ENCODE measurements around the gene PHACTR2.

- TF ChIP-seq, protein P1, sequence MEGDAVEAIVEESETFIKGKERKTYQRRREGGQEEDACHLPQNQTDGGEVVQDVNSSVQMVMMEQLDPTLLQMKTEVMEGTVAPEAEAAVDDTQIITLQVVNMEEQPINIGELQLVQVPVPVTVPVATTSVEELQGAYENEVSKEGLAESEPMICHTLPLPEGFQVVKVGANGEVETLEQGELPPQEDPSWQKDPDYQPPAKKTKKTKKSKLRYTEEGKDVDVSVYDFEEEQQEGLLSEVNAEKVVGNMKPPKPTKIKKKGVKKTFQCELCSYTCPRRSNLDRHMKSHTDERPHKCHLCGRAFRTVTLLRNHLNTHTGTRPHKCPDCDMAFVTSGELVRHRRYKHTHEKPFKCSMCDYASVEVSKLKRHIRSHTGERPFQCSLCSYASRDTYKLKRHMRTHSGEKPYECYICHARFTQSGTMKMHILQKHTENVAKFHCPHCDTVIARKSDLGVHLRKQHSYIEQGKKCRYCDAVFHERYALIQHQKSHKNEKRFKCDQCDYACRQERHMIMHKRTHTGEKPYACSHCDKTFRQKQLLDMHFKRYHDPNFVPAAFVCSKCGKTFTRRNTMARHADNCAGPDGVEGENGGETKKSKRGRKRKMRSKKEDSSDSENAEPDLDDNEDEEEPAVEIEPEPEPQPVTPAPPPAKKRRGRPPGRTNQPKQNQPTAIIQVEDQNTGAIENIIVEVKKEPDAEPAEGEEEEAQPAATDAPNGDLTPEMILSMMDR (conservative IDR thresholded peaks at IDR 0.05): no peak
- no peak for TF ChIP-seq ZFX (IDR thresholded peaks at IDR 0.05)
Measured at GRCh38 chr6:143822584-143823024, 144.8 kb downstream of the PHACTR2 start.
